ENCODE measurements around the gene SLC9A9.

The SLC9A9 gene

GRCh38 chr3:143514109-143514508 is 334.2 kb downstream of the SLC9A9 start:
- Histone ChIP-seq H3K9me3 (replicated peaks; ENCODE audit: insufficient read depth, low read length) (no peaks in the 10 kb centered on the region), H3K27me3 (replicated peaks; ENCODE audit: insufficient read depth, low read length) (no peaks in the 10 kb centered on the region)

GRCh38 chr3:143511174-143511879 is 336.9 kb downstream of the SLC9A9 start:
- no peaks in the 10 kb centered on the region for H3K79me2 ChIP-seq (ENCODE audit: low read length)
- no peaks in the 10 kb centered on the region for H3F3A ChIP-seq (ENCODE audit: insufficient read depth, low read length)
- no peaks in the 10 kb centered on the region for H3K9me3 ChIP-seq (replicated peaks; ENCODE audit: insufficient read depth, low read length)
- TF ChIP-seq CTCF (IDR thresholded peaks at IDR 0.05; ENCODE audit: low read length) (no peak), EZH2 (optimal IDR thresholded peaks at IDR 0.05; ENCODE audit: low read depth, low read length) (no peak), EZH2phosphoT487 (IDR thresholded peaks at IDR 0.05; ENCODE audit: low read length) (no peak)
- H3K27ac ChIP-seq (ENCODE audit: low read length) = no peak overlapping the region
- H3K36me3 ChIP-seq (replicated peaks; ENCODE audit: insufficient read depth, low read length) = no peaks in the 10 kb centered on the region
- no peaks in the 10 kb centered on the region for H3K27me3 ChIP-seq (replicated peaks; ENCODE audit: insufficient read depth, low read length)
- no peak overlapping the region for H3K9ac ChIP-seq (ENCODE audit: low read length)
- H4K20me1 ChIP-seq (ENCODE audit: insufficient read depth, low read length) = no peaks in the 10 kb centered on the region
- no peaks in the 10 kb centered on the region for H3K9me2 ChIP-seq (replicated peaks; ENCODE audit: insufficient read depth, low read length)
- no peak for DNase-seq
- H3K4me3 ChIP-seq (ENCODE audit: low read length) = no peak overlapping the region
- H3K4me1 ChIP-seq (ENCODE audit: low read length) = no peaks in the 10 kb centered on the region
- H2AFZ ChIP-seq (ENCODE audit: low read length) = no peak overlapping the region
- no peak overlapping the region for H3K4me2 ChIP-seq (ENCODE audit: low read depth, low read length)

More at GRCh38 chr3:143514109-143514508, 334.2 kb downstream of the SLC9A9 start:
- no peaks in the 10 kb centered on the region for H3K36me3 ChIP-seq (replicated peaks; ENCODE audit: insufficient read depth, low read length)
- no peak overlapping the region for H3K9ac ChIP-seq (ENCODE audit: low read length)
- no peak overlapping the region for H2AFZ ChIP-seq (ENCODE audit: low read length)
- TF ChIP-seq CTCF (IDR thresholded peaks at IDR 0.05; ENCODE audit: low read length) = no peak
- no peak for TF ChIP-seq EZH2 (optimal IDR thresholded peaks at IDR 0.05; ENCODE audit: low read depth, low read length)
- TF ChIP-seq EZH2phosphoT487 (IDR thresholded peaks at IDR 0.05; ENCODE audit: low read length) = no peak
- H3K4me3 ChIP-seq (ENCODE audit: low read length) = no peak overlapping the region
- H4K20me1 ChIP-seq (ENCODE audit: insufficient read depth, low read length) = no peaks in the 10 kb centered on the region
- no peaks in the 10 kb centered on the region for H3K79me2 ChIP-seq (ENCODE audit: low read length)
- DNase-seq = no peak
- H3K27ac ChIP-seq (ENCODE audit: low read length) = no peak overlapping the region
- H3K4me2 ChIP-seq (ENCODE audit: low read depth, low read length) = no peak overlapping the region
- H3K9me2 ChIP-seq (replicated peaks; ENCODE audit: insufficient read depth, low read length) = no peaks in the 10 kb centered on the region
- H3F3A ChIP-seq (ENCODE audit: insufficient read depth, low read length) = no peaks in the 10 kb centered on the region
- no peaks in the 10 kb centered on the region for H3K4me1 ChIP-seq (ENCODE audit: low read length)

GRCh38 chr3:143510601-143511000 is 337.7 kb downstream of the SLC9A9 start:
- DNase-seq = no peak
- no peaks in the 10 kb centered on the region for H3K4me1 ChIP-seq (ENCODE audit: low read length)
- no peaks in the 10 kb centered on the region for H3K79me2 ChIP-seq (ENCODE audit: low read length)
- H3K9me2 ChIP-seq (replicated peaks; ENCODE audit: insufficient read depth, low read length) = no peaks in the 10 kb centered on the region
- H3K36me3 ChIP-seq (replicated peaks; ENCODE audit: insufficient read depth, low read length) = no peaks in the 10 kb centered on the region
- no peaks in the 10 kb centered on the region for H3K27me3 ChIP-seq (replicated peaks; ENCODE audit: insufficient read depth, low read length)
- H3K27ac ChIP-seq (ENCODE audit: low read length) = no peak overlapping the region
- H3K9ac ChIP-seq (ENCODE audit: low read length) = no peak overlapping the region
- no peaks in the 10 kb centered on the region for H3K9me3 ChIP-seq (replicated peaks; ENCODE audit: insufficient read depth, low read length)
- no peak overlapping the region for H3K4me3 ChIP-seq (ENCODE audit: low read length)
- no peak overlapping the region for H2AFZ ChIP-seq (ENCODE audit: low read length)
- no peak overlapping the region for H3K4me2 ChIP-seq (ENCODE audit: low read depth, low read length)
- H4K20me1 ChIP-seq (ENCODE audit: insufficient read depth, low read length) = no peaks in the 10 kb centered on the region
- H3F3A ChIP-seq (ENCODE audit: insufficient read depth, low read length) = no peaks in the 10 kb centered on the region
- TF ChIP-seq EZH2 (optimal IDR thresholded peaks at IDR 0.05; ENCODE audit: low read depth, low read length) (no peak), EZH2phosphoT487 (IDR thresholded peaks at IDR 0.05; ENCODE audit: low read length) (no peak), CTCF (IDR thresholded peaks at IDR 0.05; ENCODE audit: low read length) (no peak)
